ENCODE measurements around the gene PROSER3. TPM values are rescaled to one million over a fixed set of nuclear protein-coding genes. Genes with fewer than 3 reads are reported as not detected.

Gene PROSER3
- total RNA-seq = 12.4 and 18.0 TPM in 2 replicates

GRCh38 chr19:35757749-35758608 is at the start of gene PROSER3:
Gene PROSER3 (plus strand): TSS chr19:35758176. CDS start chr19:35758216, 40 bp downstream.

GRCh38 chr19:35717665-35718344 is 40.2 kb upstream of the PROSER3 start, which contains the start of gene KMT2B:
Gene KMT2B (plus strand): TSS chr19:35718003. CDS start chr19:35718019, 16 bp downstream.

GRCh38 chr19:35742121-35742724 is 15.8 kb upstream of the PROSER3 start, which contains the start of gene IGFLR1:
Gene IGFLR1 (minus strand): TSS chr19:35742452. CDS start chr19:35741180, 1,272 bp downstream.

GRCh38 chr19:35745328-35746086 is 12.5 kb upstream of the PROSER3 start, which contains the start of the genes PSENEN and U2AF1L4:
Gene PSENEN (plus strand): TSS chr19:35745651. CDS start chr19:35745931, 280 bp downstream.
Gene U2AF1L4 (minus strand): TSS chr19:35745418. CDS start chr19:35745391, 27 bp downstream.

GRCh38 chr19:35748106-35749020 is 9.6 kb upstream of the PROSER3 start, which contains the start of gene LIN37:
Gene LIN37 (plus strand): TSS chr19:35748576. CDS start chr19:35748725, 149 bp downstream.

GRCh38 chr19:35756377-35757230 is 1.4 kb upstream of the PROSER3 start, which contains the start of gene HSPB6:
Gene HSPB6 (minus strand): TSS chr19:35757029. CDS start chr19:35757008, 21 bp downstream.

GRCh38 chr19:35775298-35776101 is 17.5 kb downstream of the PROSER3 start, which contains the start of gene ARHGAP33:
Gene ARHGAP33 (plus strand): TSS chr19:35775564. CDS start chr19:35775659, 95 bp downstream.

GRCh38 chr19:35812220-35813042 is 54.5 kb downstream of the PROSER3 start, which contains the start of gene PRODH2:
Gene PRODH2 (minus strand): TSS chr19:35812845. CDS start chr19:35812805, 40 bp downstream.

Other genes with a start within 250 kb of the PROSER3 start
- gene DMKN, start 244.5 kb upstream of the PROSER3 start, total RNA-seq = 15.9 and 24.8 TPM in 2 replicates
- not detected in 2 replicates for gene SBSN, start 229.9 kb upstream of the PROSER3 start, total RNA-seq
- not detected in 2 replicates for gene GAPDHS, start 224.7 kb upstream of the PROSER3 start, total RNA-seq
- 85.7 and 102 TPM in 2 replicates for gene TMEM147, start 212.6 kb upstream of the PROSER3 start, total RNA-seq
- gene ATP4A, start 194.5 kb upstream of the PROSER3 start, total RNA-seq = not detected in 2 replicates
- not detected in 2 replicates for gene PMIS2, start 172.0 kb upstream of the PROSER3 start, total RNA-seq
- 6.6 and 10.5 TPM in 2 replicates for gene HAUS5, start 145.4 kb upstream of the PROSER3 start, total RNA-seq
- gene RBM42, start 129.1 kb upstream of the PROSER3 start, total RNA-seq = 93.3 and 101 TPM in 2 replicates
- gene ETV2, start 116.4 kb upstream of the PROSER3 start, total RNA-seq = 0.78 TPM in 1 of 2 replicates, not detected in the other
- gene COX6B1, start 109.9 kb upstream of the PROSER3 start, total RNA-seq = 500 and 902 TPM in 2 replicates
- not detected in 2 replicates for gene UPK1A, start 91.7 kb upstream of the PROSER3 start, total RNA-seq
- gene ZBTB32, start 53.6 kb upstream of the PROSER3 start, total RNA-seq = not detected in 2 replicates
- gene KMT2B, start 40.2 kb upstream of the PROSER3 start, total RNA-seq = 8.0 and 14.4 TPM in 2 replicates
- gene IGFLR1, start 15.7 kb upstream of the PROSER3 start, total RNA-seq = 6.9 and 15.9 TPM in 2 replicates
- gene U2AF1L4, start 12.8 kb upstream of the PROSER3 start, total RNA-seq = 6.9 and 9.3 TPM in 2 replicates
- 43.2 TPM in 2 replicates for gene PSENEN, start 12.5 kb upstream of the PROSER3 start, total RNA-seq
- gene LIN37, start 9.6 kb upstream of the PROSER3 start, total RNA-seq = 15.9 and 20.7 TPM in 2 replicates
- 11.1 and 66.8 TPM in 2 replicates for gene HSPB6, start 1.1 kb upstream of the PROSER3 start, total RNA-seq
- 2.2 and 3.2 TPM in 2 replicates for gene ARHGAP33, start 17.4 kb downstream of the PROSER3 start, total RNA-seq
- gene PRODH2, start 54.7 kb downstream of the PROSER3 start, total RNA-seq = not detected in 2 replicates
- gene NPHS1, start 94.3 kb downstream of the PROSER3 start, total RNA-seq = not detected in 2 replicates
- 0.13 TPM in 1 of 2 replicates, not detected in the other for gene KIRREL2, start 98.7 kb downstream of the PROSER3 start, total RNA-seq
- 12.8 and 17.3 TPM in 2 replicates for gene APLP1, start 110.4 kb downstream of the PROSER3 start, total RNA-seq
- gene NFKBID, start 142.4 kb downstream of the PROSER3 start, total RNA-seq = 2.6 and 3.7 TPM in 2 replicates
- not detected in 2 replicates for gene HCST, start 144.4 kb downstream of the PROSER3 start, total RNA-seq
- not detected in 2 replicates for gene TYROBP, start 150.1 kb downstream of the PROSER3 start, total RNA-seq
- 8.5 and 13.9 TPM in 2 replicates for gene LRFN3, start 178.2 kb downstream of the PROSER3 start, total RNA-seq
- gene SDHAF1, start 237.0 kb downstream of the PROSER3 start, total RNA-seq = 35.6 and 42.5 TPM in 2 replicates

Data from epithelial cell of alveolus of lung (primary cell).